HepG2 (cell line): ENCODE data around the gene SETD2. TPM values are rescaled to one million over a fixed set of nuclear protein-coding genes. Genes with fewer than 3 reads are reported as not detected.

Experiments
- ATAC-seq: fragments of 200-7000 bp; cut with Tn5 transposase; 3 replicates; pipeline ENCODE4 v1.9.1; 2020; ENCODE audit warnings: mild to moderate bottlenecking, moderate library complexity
- BruUV-seq: library from RNA; stranded (reverse); fragments of 400-500 nt; replicated peaks from 2 replicates; lab custom pipeline; 2021; lab: Mats Ljungman, UMichigan
- CTCF ChIA-PET: fragments of 300-600 bp; formaldehyde crosslinking; extraction: SDS; loops from one replicate; lab custom pipeline; 2021; ENCODE audit warnings: low total read pairs, inconsistent platforms, low intra/inter-chr PET ratio; lab: Yijun Ruan, JAX
- POLR2A ChIA-PET: fragments of 350-600 bp; sonication (Branson Sonifier 250); formaldehyde crosslinking; loops from one replicate; lab custom pipeline; 2020; ENCODE audit warnings: antibody characterized with exemption, inconsistent platforms; lab: Yijun Ruan, JAX
- DNase-seq: peaks from one replicate; pipeline ENCODE4 v3.0.0-alpha.2; 2015; ENCODE audit warnings: low spot score
- FAIRE-seq: peaks from 3 replicates; lab custom pipeline; 2011; peaks lifted over from hg19 to GRCh38; lab: Jason Lieb, UNC
- H2AFZ ChIP-seq: one replicate; pipeline ENCODE4 v1.6.1; 2011; ENCODE audit warnings: low read length, inconsistent platforms
- H3K27ac ChIP-seq: fragments of 300-600 bp; 3 replicates; pipeline ENCODE4 v1.8.0; 2011; ENCODE audit warnings: mixed run types, mild to moderate bottlenecking, mixed read lengths, low read length, inconsistent platforms; ENCODE audit not compliant: insufficient read depth; ENCODE audit errors: extremely low read length
- H3K27me3 ChIP-seq, 2 experiments: fragments of 200-600 bp in 1 of 2; 2 replicates in 1 of 2; 3 replicates in 1 of 2; pipeline versions ENCODE4 v1.6.0 to v1.8.0; 2011; ENCODE audit warnings: low read length in 2 of 2, mild to moderate bottlenecking in 2 of 2, moderate library complexity in 2 of 2, inconsistent platforms in 1 of 2; ENCODE audit not compliant: insufficient read depth in 2 of 2, control insufficient read depth in 1 of 2
- H3K36me3 ChIP-seq, 2 experiments: fragments of 200-600 bp in 1 of 2; replicated peaks in 1 of 2; 2 replicates in 1 of 2; 3 replicates in 1 of 2; pipeline versions ENCODE4 v1.5.1 to v1.8.0; 2011; ENCODE audit warnings: low read length in 2 of 2, inconsistent platforms in 1 of 2; ENCODE audit not compliant: insufficient read depth in 2 of 2, control insufficient read depth in 1 of 2
- H3K4me1 ChIP-seq: 2 replicates; pipeline ENCODE4 v1.5.1; 2012; ENCODE audit warnings: low read length, inconsistent platforms; ENCODE audit not compliant: insufficient read depth
- H3K4me2 ChIP-seq: 2 replicates; pipeline ENCODE4 v1.6.0; 2011; ENCODE audit warnings: low read depth, low read length, inconsistent platforms
- H3K4me3 ChIP-seq, 3 experiments: fragments of 200-600 bp in 1 of 3; sonication (generic), shearing (Covaris generic) in 1 of 3; replicated peaks in 1 of 3; 2 replicates each; pipeline ENCODE4 v1.5.1; 2011 to 2016; ENCODE audit warnings: low read length in 3 of 3, inconsistent platforms in 2 of 3, low read depth in 2 of 3, mild to moderate bottlenecking in 2 of 3, control low read depth in 1 of 3, mixed read lengths in 1 of 3; ENCODE audit not compliant: insufficient read depth in 1 of 3
- H3K79me2 ChIP-seq: one replicate; pipeline ENCODE4 v1.6.1; 2011; ENCODE audit warnings: low read length, inconsistent platforms; ENCODE audit not compliant: insufficient read depth
- H3K9ac ChIP-seq: 2 replicates; pipeline ENCODE4 v1.6.0; 2011; ENCODE audit warnings: mild to moderate bottlenecking, low read depth, low read length, inconsistent platforms; ENCODE audit not compliant: insufficient read depth
- H3K9me3 ChIP-seq: 2 replicates; pipeline ENCODE4 v1.5.1; 2012; ENCODE audit warnings: mild to moderate bottlenecking, low read length
- H4K20me1 ChIP-seq: 2 replicates; pipeline ENCODE4 v1.6.0; 2011; ENCODE audit warnings: inconsistent platforms, mild to moderate bottlenecking, low read length, moderate library complexity; ENCODE audit not compliant: insufficient read depth
- BRD4 ChIP-seq: sonication (generic); formaldehyde crosslinking; IDR thresholded peaks from 2 replicates; pipeline ENCODE4 v1.4.0; 2020; ENCODE audit warnings: missing genetic modification reagents
- CEBPB ChIP-seq: IDR thresholded peaks from 2 replicates; pipeline ENCODE4 v1.6.1; 2011; ENCODE audit warnings: low read depth, low read length, improper control_type of control experiment, borderline replicate concordance
- CHCHD3 ChIP-seq: sonication (generic); formaldehyde crosslinking; IDR thresholded peaks from 2 replicates; pipeline ENCODE4 v1.8.0; 2022; ENCODE audit warnings: mild to moderate bottlenecking, missing genetic modification reagents, moderate library complexity
- GATA4 ChIP-seq: sonication (generic); IDR thresholded peaks from 2 replicates; pipeline ENCODE4 v1.6.1; 2016; ENCODE audit warnings: antibody characterized with exemption, low read depth, borderline replicate concordance
- HHEX ChIP-seq: IDR thresholded peaks from 2 replicates; pipeline ENCODE4 v1.6.1; 2016; ENCODE audit warnings: control low read depth
- KDM1A ChIP-seq: IDR thresholded peaks from 2 replicates; pipeline ENCODE4 v1.6.1; 2016; ENCODE audit warnings: missing compliant biosample characterization
- KLF13 ChIP-seq: sonication (generic); formaldehyde crosslinking; IDR thresholded peaks from 2 replicates; pipeline ENCODE4 v1.4.0; 2020; ENCODE audit warnings: mild to moderate bottlenecking, missing genetic modification reagents
- PTBP1 ChIP-seq: fragments of 200-400 bp; formaldehyde crosslinking; IDR thresholded peaks from 2 replicates; pipeline ENCODE4 v1.6.1; 2018; ENCODE audit warnings: low read length, low read depth; ENCODE audit not compliant: poor library complexity, severe bottlenecking
- RCOR2 ChIP-seq: IDR thresholded peaks from 2 replicates; pipeline ENCODE4 v1.6.1; 2016; ENCODE audit warnings: missing biosample characterization, missing genetic modification reagents
- ZBTB1 ChIP-seq: sonication (generic); formaldehyde crosslinking; IDR thresholded peaks from 2 replicates; pipeline ENCODE4 v1.4.0; 2020; ENCODE audit warnings: missing genetic modification reagents, borderline replicate concordance
- ZNF263 ChIP-seq: sonication (generic); formaldehyde crosslinking; IDR thresholded peaks from 2 replicates; pipeline ENCODE4 v1.4.0; 2020; ENCODE audit warnings: missing genetic modification reagents
- ZNF496 ChIP-seq: sonication (generic); formaldehyde crosslinking; IDR thresholded peaks from 2 replicates; pipeline ENCODE4 v1.8.1; 2023; ENCODE audit warnings: mild to moderate bottlenecking, moderate library complexity, missing genetic modification reagents; ENCODE audit not compliant: insufficient replicate concordance
- ZNF558 ChIP-seq: sonication (generic); formaldehyde crosslinking; IDR thresholded peaks from 2 replicates; pipeline ENCODE4 v1.9.0; 2022; ENCODE audit warnings: mild to moderate bottlenecking, missing genetic modification reagents, borderline replicate concordance
- ZNF614 ChIP-seq: IDR thresholded peaks from 2 replicates; pipeline ENCODE4 v1.6.1; 2018; ENCODE audit warnings: missing biosample characterization, missing genetic modification reagents, inconsistent platforms, borderline replicate concordance
- ZNF781 ChIP-seq: sonication (generic); formaldehyde crosslinking; IDR thresholded peaks from 2 replicates; pipeline ENCODE4 v1.5.1; 2020; ENCODE audit warnings: borderline replicate concordance, mild to moderate bottlenecking, missing genetic modification reagents; ENCODE audit errors: not compliant biosample characterization
- ZNF879 ChIP-seq: sonication (generic); formaldehyde crosslinking; IDR thresholded peaks from 2 replicates; pipeline ENCODE4 v1.8.1; 2023; ENCODE audit warnings: missing genetic modification reagents
- ZNF883 ChIP-seq: sonication (generic); formaldehyde crosslinking; IDR thresholded peaks from 2 replicates; pipeline ENCODE4 v1.5.1; 2020; ENCODE audit warnings: mild to moderate bottlenecking, missing genetic modification reagents; ENCODE audit errors: not compliant biosample characterization
- WGBS: methylation state at CpG from one replicate; pipeline ENCODE4 v1.1.6; 2017; ENCODE audit warnings: low lambda C conversion rate; 5-methylcytosine and 5-hydroxymethylcytosine counted together
- in situ Hi-C: cut with HindIII; loops from 2 replicates; pipeline ENCODE4 v1.10.0; 2017; ENCODE audit warnings: low pct_unique_long_range_greater_than_20kb; ENCODE audit not compliant: extremely low pct_ligation_motif_present
- intact Hi-C: fragments of 100-400 bp; cut with micrococcal nuclease; formaldehyde crosslinking; loops from one replicate; pipeline ENCODE4 v1.10.0; 2022; ENCODE audit not compliant: unreplicated experiment
- polyA plus RNA-seq, 8 experiments: library from polyadenylated mRNA; depleted of rRNA in 3 of 8; stranded (reverse) in 7 of 8; unstranded in 1 of 8; fragments of >200 nt; fragmentation: Illumina TruSeq in 4 of 8; extraction: Trizol in 4 of 8; gene quantifications; 2 replicates each; pipeline versions ENCODE4 v1.2.1 to v1.2.3, GENCODE V29; 2011 to 2016; ENCODE audit warnings: low read depth in 4 of 8, missing spikeins in 1 of 8, mixed read lengths in 1 of 8; ENCODE audit not compliant: insufficient read depth in 1 of 8
- total RNA-seq, 5 experiments: library from RNA; depleted of rRNA; stranded (reverse); fragments of >200 nt; fragmentation: Illumina TruSeq; extraction: Trizol; gene quantifications; 2 replicates each; pipeline ENCODE4 v1.2.3, GENCODE V29; 2016; ENCODE audit warnings: low read depth in 1 of 5
- TF ChIP-seq, protein P1 (sequence below): sonication (generic); formaldehyde crosslinking; IDR thresholded peaks from 2 replicates; pipeline ENCODE4 v1.8.1; 2023; ENCODE audit warnings: missing genetic modification reagents, mild to moderate bottlenecking, borderline replicate concordance
- TF ChIP-seq, protein P2 (sequence below): sonication (generic); formaldehyde crosslinking; IDR thresholded peaks from 2 replicates; pipeline ENCODE4 v1.8.0; 2022; ENCODE audit warnings: mild to moderate bottlenecking, missing genetic modification reagents
- TF ChIP-seq, protein P3 (sequence below): sonication (generic); formaldehyde crosslinking; IDR thresholded peaks from 2 replicates; pipeline ENCODE4 v1.4.0; 2020; ENCODE audit warnings: low read depth, mild to moderate bottlenecking, missing genetic modification reagents

Gene SETD2
- total and polyA plus RNA-seq, 2 of the 13 experiments (the other 11 are each of a cell fraction or from before 2014, with no cell fraction given): 14.2 to 24.2 TPM

DNA sequence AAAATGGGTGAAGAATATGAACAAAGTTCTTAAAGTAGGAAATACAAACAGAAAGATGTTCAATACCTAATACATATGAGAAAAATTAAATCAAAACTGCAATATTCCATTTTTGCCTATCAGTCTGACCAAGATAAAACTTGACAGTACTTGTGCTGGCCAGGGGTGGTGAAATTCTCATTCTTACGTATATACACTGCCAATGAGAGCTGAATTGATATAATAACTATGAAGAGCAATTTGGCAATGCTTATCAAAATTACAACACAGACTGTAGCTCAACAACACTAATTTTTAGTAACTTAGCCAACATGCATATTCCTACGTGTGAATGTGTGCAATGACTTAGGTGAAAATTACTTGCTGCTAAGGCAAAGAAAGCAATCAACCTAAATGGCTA is 90.2 kb downstream of the SETD2 start:
- ChIA-PET POLR2A (no interaction called here), CTCF (no interaction called here)
- no peak overlapping the region for H3K9ac ChIP-seq
- H3K79me2 ChIP-seq: peaks cover 3% of the 10 kb centered on the region
- H4K20me1 ChIP-seq: peaks cover 2% of the 10 kb centered on the region; the same call in 1 of the 2 replicates
- H3K4me1 ChIP-seq: no peaks in the 10 kb centered on the region
- DNase-seq (no peak), FAIRE-seq (no peak), ATAC-seq (no peak)
- H3K9me3 ChIP-seq: no peaks in the 10 kb centered on the region
- 92% methylated on average over 2 of the region's 2 CpGs for WGBS
- no peak for TF ChIP-seq ZNF614 (CRISPR knock-in tag)
- TF ChIP-seq ZNF883 (CRISPR knock-in tag): no peak
- no peak for TF ChIP-seq ZNF496 (CRISPR knock-in tag)
- TF ChIP-seq, protein P1, sequence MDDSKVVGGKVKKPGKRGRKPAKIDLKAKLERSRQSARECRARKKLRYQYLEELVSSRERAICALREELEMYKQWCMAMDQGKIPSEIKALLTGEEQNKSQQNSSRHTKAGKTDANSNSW (CRISPR knock-in tag): no peak
- no peak for TF ChIP-seq ZBTB1
- TF ChIP-seq PTBP1: no peak
- TF ChIP-seq ZNF263 (CRISPR knock-in tag): no peak
- no peak for TF ChIP-seq RCOR2 (CRISPR knock-in tag)
- TF ChIP-seq KLF13: no peak
- no peak for TF ChIP-seq KDM1A (CRISPR knock-in tag)
- no peak for TF ChIP-seq BRD4 (CRISPR knock-in tag)
- no peak for TF ChIP-seq CHCHD3 (CRISPR knock-in tag)
- TF ChIP-seq ZNF879 (CRISPR knock-in tag): no peak
- no peak for TF ChIP-seq ZNF781 (CRISPR knock-in tag)
- TF ChIP-seq GATA4: no peak
- TF ChIP-seq ZNF558 (CRISPR knock-in tag): no peak
- TF ChIP-seq, protein P2, sequence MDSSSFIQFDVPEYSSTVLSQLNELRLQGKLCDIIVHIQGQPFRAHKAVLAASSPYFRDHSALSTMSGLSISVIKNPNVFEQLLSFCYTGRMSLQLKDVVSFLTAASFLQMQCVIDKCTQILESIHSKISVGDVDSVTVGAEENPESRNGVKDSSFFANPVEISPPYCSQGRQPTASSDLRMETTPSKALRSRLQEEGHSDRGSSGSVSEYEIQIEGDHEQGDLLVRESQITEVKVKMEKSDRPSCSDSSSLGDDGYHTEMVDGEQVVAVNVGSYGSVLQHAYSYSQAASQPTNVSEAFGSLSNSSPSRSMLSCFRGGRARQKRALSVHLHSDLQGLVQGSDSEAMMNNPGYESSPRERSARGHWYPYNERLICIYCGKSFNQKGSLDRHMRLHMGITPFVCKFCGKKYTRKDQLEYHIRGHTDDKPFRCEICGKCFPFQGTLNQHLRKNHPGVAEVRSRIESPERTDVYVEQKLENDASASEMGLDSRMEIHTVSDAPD (CRISPR knock-in tag): no peak
- no peak for TF ChIP-seq HHEX (CRISPR knock-in tag)
- TF ChIP-seq, protein P3, sequence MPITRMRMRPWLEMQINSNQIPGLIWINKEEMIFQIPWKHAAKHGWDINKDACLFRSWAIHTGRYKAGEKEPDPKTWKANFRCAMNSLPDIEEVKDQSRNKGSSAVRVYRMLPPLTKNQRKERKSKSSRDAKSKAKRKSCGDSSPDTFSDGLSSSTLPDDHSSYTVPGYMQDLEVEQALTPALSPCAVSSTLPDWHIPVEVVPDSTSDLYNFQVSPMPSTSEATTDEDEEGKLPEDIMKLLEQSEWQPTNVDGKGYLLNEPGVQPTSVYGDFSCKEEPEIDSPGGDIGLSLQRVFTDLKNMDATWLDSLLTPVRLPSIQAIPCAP (CRISPR knock-in tag): no peak
- no peak for TF ChIP-seq CEBPB
- no peak overlapping the region for H2AFZ ChIP-seq
- in situ Hi-C loops: no loop called here
- intact Hi-C loops: no loop called here
- H3K27me3 ChIP-seq: no peaks in the 10 kb centered on the region
- H3K36me3 ChIP-seq: peaks cover 3 to 52% of the 10 kb centered on the region in 2 experiments; a peak in 4 of 5 replicates
- H3K4me3 ChIP-seq: no peak overlapping the region
- H3K27ac ChIP-seq: no peak overlapping the region
- no peak overlapping the region for H3K4me2 ChIP-seq
- no TSS peak for BruUV-seq
